ENCODE data around the gene PRSS50. TPM values are rescaled to one million over a fixed set of nuclear protein-coding genes. Genes with fewer than 3 reads are reported as not detected.

PRSS50 gene
- total RNA-seq, 2 experiments from 2014 or later = not detected

- no peak overlapping the region for H3K27ac Mint-ChIP-seq
- no peaks in the 10 kb centered on the region for H3K9me3 Mint-ChIP-seq (ENCODE audit: low read depth)
- CTCF ChIA-PET = no interaction called here
- H3K36me3 Mint-ChIP-seq (ENCODE audit: low read depth) = no peaks in the 10 kb centered on the region
- no peak for ATAC-seq
- no peaks in the 10 kb centered on the region for H3K4me1 Mint-ChIP-seq
- no peak for DNase-seq
- intact Hi-C loops (cut with DNase I, micrococcal nuclease) = no loop called here
- H3K4me3 Mint-ChIP-seq = no peak overlapping the region
- H3K27me3 Mint-ChIP-seq = no peaks in the 10 kb centered on the region
- POLR2A ChIA-PET = interaction anchor here (0.6 kb wide), 1 partner anchor 284 kb away, joined by 5 read pairs; no protein-coding TSS in a partner anchor
These were observed 52.5 kb downstream of the PRSS50 start for GRCh38 chr3:46664971-46665762.

- Mint-ChIP-seq H3K4me1 (no peaks in the 10 kb centered on the region), H3K27ac (no peak overlapping the region), H3K9me3 (ENCODE audit: low read depth) (no peaks in the 10 kb centered on the region), H3K36me3 (ENCODE audit: low read depth) (no peaks in the 10 kb centered on the region), H3K27me3 (no peaks in the 10 kb centered on the region), H3K4me3 (no peak overlapping the region)
- intact Hi-C loops (cut with DNase I, micrococcal nuclease) = no loop called here
- CTCF ChIA-PET = interaction anchor here (0.5 to 0.9 kb wide), 3 partner anchors 10 to 164 kb away, joined by 3 to 4 read pairs (median 3); no protein-coding TSS in a partner anchor
- DNase-seq (no peak), ATAC-seq (no peak)
- POLR2A ChIA-PET = interaction anchor here (0.6 kb wide), 1 partner anchor 285 kb away, joined by 5 read pairs; no protein-coding TSS in a partner anchor
These were observed 53.3 kb downstream of the PRSS50 start for GRCh38 chr3:46664188-46664970.

GRCh38 chr3:46663591-46664135 lies 54.0 kb downstream of the PRSS50 start:
- Mint-ChIP-seq H3K4me3 (no peak overlapping the region), H3K4me1 (no peaks in the 10 kb centered on the region), H3K36me3 (ENCODE audit: low read depth) (no peaks in the 10 kb centered on the region), H3K27me3 (no peaks in the 10 kb centered on the region), H3K9me3 (ENCODE audit: low read depth) (no peaks in the 10 kb centered on the region), H3K27ac (no peak overlapping the region)
- CTCF ChIA-PET = interaction anchor here (0.5 to 0.9 kb wide), 2 partner anchors 99 to 163 kb away, joined by 3 to 4 read pairs; no protein-coding TSS in a partner anchor
- POLR2A ChIA-PET = no interaction called here
- ATAC-seq = peak; percentile 36
- DNase-seq = no peak
- intact Hi-C loops (cut with DNase I, micrococcal nuclease) = no loop called here

GRCh38 chr3:46662771-46663551 lies 54.7 kb downstream of the PRSS50 start:
- POLR2A ChIA-PET = no interaction called here
- ATAC-seq (no peak), DNase-seq (no peak)
- H3K27ac Mint-ChIP-seq = no peak overlapping the region
- CTCF ChIA-PET = interaction anchor here (0.7 to 0.9 kb wide), 2 partner anchors 98 to 591 kb away, joined by 3 read pairs; no protein-coding TSS in a partner anchor
- no peak overlapping the region for H3K4me3 Mint-ChIP-seq
- H3K9me3 Mint-ChIP-seq (ENCODE audit: low read depth) = no peaks in the 10 kb centered on the region
- intact Hi-C loops (cut with DNase I, micrococcal nuclease) = no loop called here
- no peaks in the 10 kb centered on the region for H3K4me1 Mint-ChIP-seq
- H3K36me3 Mint-ChIP-seq (ENCODE audit: low read depth) = no peaks in the 10 kb centered on the region
- no peaks in the 10 kb centered on the region for H3K27me3 Mint-ChIP-seq

Other genes starting within 250 kb of the PRSS50 start
- not detected for gene RTP3, start 219.9 kb downstream of the PRSS50 start, total RNA-seq
- gene LRRC2, start 151.6 kb downstream of the PRSS50 start, total RNA-seq = under 1 TPM in 1 of 2 experiments, not detected in 1; 0.04 TPM
- not detected for gene FAM240A, start 105.3 kb downstream of the PRSS50 start, total RNA-seq
- 1 to 10 TPM; 3.2 to 3.3 TPM for gene ALS2CL, start 24.2 kb downstream of the PRSS50 start, total RNA-seq
- gene TMIE, start 16.5 kb downstream of the PRSS50 start, total RNA-seq = 1 to 10 TPM; 1.5 to 1.6 TPM
- gene MYL3, start 145.6 kb upstream of the PRSS50 start, total RNA-seq = not detected
- gene PTH1R, start 159.9 kb upstream of the PRSS50 start, total RNA-seq = not detected

Data from activated CD4-positive, alpha-beta T cell treated with anti-CD3 and anti-CD28 coated beads for 36 hours (primary cell).